SK-N-MC (cell line): ENCODE measurements around the gene RNLS.

Experiments used
- EZH2 ChIP-seq: fragments of 200-600 bp; sonication (generic); IDR thresholded peaks from one replicate; pipeline ENCODE4 v1.6.1; 2017; ENCODE audit warnings: antibody characterized with exemption
- POLR2AphosphoS5 ChIP-seq: IDR thresholded peaks from 2 replicates; pipeline ENCODE4 v1.6.1; 2012; ENCODE audit warnings: mild to moderate bottlenecking, low read depth, low read length, borderline replicate concordance

GRCh38 chr10:88241501-88241900, 341.6 kb downstream of the RNLS start:
- TF ChIP-seq EZH2 = no peak
- no peak for TF ChIP-seq POLR2AphosphoS5
